OCI-LY3 (cell line): ENCODE measurements around the gene COG8.

Experiments used
- EZH2phosphoT487 ChIP-seq: fragments of 200-600 bp; shearing (Covaris generic); IDR thresholded peaks from 2 replicates; pipeline ENCODE4 v1.6.1; 2018; ENCODE audit warnings: antibody characterized with exemption, mixed run types, low read depth
- TF ChIP-seq, protein P1 (sequence below): fragments of 200-600, 300-600 bp; sonication (generic); IDR thresholded peaks from 2 replicates; pipeline ENCODE4 v1.5.1; 2014; ENCODE audit warnings: antibody characterized with exemption, low read length, low read depth

GRCh38 chr16:69323415-69323814, 15.9 kb downstream of the COG8 start:
- TF ChIP-seq, protein P1, sequence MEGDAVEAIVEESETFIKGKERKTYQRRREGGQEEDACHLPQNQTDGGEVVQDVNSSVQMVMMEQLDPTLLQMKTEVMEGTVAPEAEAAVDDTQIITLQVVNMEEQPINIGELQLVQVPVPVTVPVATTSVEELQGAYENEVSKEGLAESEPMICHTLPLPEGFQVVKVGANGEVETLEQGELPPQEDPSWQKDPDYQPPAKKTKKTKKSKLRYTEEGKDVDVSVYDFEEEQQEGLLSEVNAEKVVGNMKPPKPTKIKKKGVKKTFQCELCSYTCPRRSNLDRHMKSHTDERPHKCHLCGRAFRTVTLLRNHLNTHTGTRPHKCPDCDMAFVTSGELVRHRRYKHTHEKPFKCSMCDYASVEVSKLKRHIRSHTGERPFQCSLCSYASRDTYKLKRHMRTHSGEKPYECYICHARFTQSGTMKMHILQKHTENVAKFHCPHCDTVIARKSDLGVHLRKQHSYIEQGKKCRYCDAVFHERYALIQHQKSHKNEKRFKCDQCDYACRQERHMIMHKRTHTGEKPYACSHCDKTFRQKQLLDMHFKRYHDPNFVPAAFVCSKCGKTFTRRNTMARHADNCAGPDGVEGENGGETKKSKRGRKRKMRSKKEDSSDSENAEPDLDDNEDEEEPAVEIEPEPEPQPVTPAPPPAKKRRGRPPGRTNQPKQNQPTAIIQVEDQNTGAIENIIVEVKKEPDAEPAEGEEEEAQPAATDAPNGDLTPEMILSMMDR: no peak
- no peak for TF ChIP-seq EZH2phosphoT487
